H1 (cell line): ENCODE data around the gene TPP1. TPM values are rescaled to one million over a fixed set of nuclear protein-coding genes. Genes with fewer than 3 reads are reported as not detected.

Experiments
- CTCF ChIA-PET: fragments of 300-600 bp; sonication (Branson Sonifier 250); formaldehyde crosslinking; loops from one replicate; lab custom pipeline; 2021; ENCODE audit not compliant: partially characterized antibody; lab: Charles Lee
- POLR2A ChIA-PET: fragments of 300-600 bp; sonication (Branson Sonifier 250); formaldehyde crosslinking; loops from one replicate; lab custom pipeline; 2021; ENCODE audit warnings: inconsistent platforms; ENCODE audit not compliant: partially characterized antibody; lab: Charles Lee
- DNase-seq, 2 experiments: peaks; one replicate each; pipeline versions ENCODE4 v3.0.0 to v3.0.0-alpha.2; 2010 to 2022; ENCODE audit warnings: low spot score in 2 of 2, low read depth in 1 of 2, mixed read lengths in 1 of 2
- FAIRE-seq: peaks from 2 replicates; lab custom pipeline; 2011; peaks lifted over from hg19 to GRCh38; lab: Jason Lieb, UNC
- H2AFZ ChIP-seq: 2 replicates; pipeline ENCODE4 v1.8.1; 2012; ENCODE audit warnings: low read length, inconsistent platforms
- H2AK5ac ChIP-seq: 2 replicates; pipeline ENCODE4 v1.6.1; 2013; ENCODE audit warnings: low read depth, low read length
- H2BK120ac ChIP-seq: replicated peaks from 2 replicates; pipeline ENCODE3; 2013; ENCODE audit warnings: low read depth, low read length, inconsistent platforms
- H2BK12ac ChIP-seq: 2 replicates; pipeline ENCODE4 v1.6.1; 2013; ENCODE audit warnings: low read depth, low read length
- H2BK15ac ChIP-seq: 2 replicates; pipeline ENCODE4 v1.6.1; 2013; ENCODE audit warnings: low read length
- H2BK20ac ChIP-seq: 2 replicates; pipeline ENCODE4 v1.6.1; 2013; ENCODE audit warnings: low read length
- H2BK5ac ChIP-seq: 2 replicates; pipeline ENCODE4 v1.6.1; 2013; ENCODE audit warnings: low read depth, low read length
- H3K14ac ChIP-seq: 2 replicates; pipeline ENCODE4 v1.6.1; 2013; ENCODE audit warnings: inconsistent platforms; ENCODE audit not compliant: insufficient read length
- H3K18ac ChIP-seq: 2 replicates; pipeline ENCODE4 v1.6.1; 2013; ENCODE audit warnings: low read length; ENCODE audit errors: extremely low read depth
- H3K23ac ChIP-seq: 2 replicates; pipeline ENCODE4 v1.6.1; 2013; ENCODE audit warnings: inconsistent platforms; ENCODE audit not compliant: insufficient read length
- H3K23me2 ChIP-seq: 2 replicates; pipeline ENCODE4 v1.6.1; 2013; ENCODE audit warnings: low read depth, low read length
- H3K27ac ChIP-seq: 2 replicates; pipeline ENCODE4 v1.6.1; 2011; ENCODE audit warnings: low read depth, low read length, inconsistent platforms
- H3K27me3 ChIP-seq, 4 experiments: replicated peaks in 1 of 4; 1 replicate in 1 of 4; 2 replicates in 3 of 4; pipeline versions ENCODE4 v1.6.1 to v1.8.1; 2011 to 2013; ENCODE audit warnings: low read length in 3 of 4, mild to moderate bottlenecking in 3 of 4, inconsistent platforms in 2 of 4, mixed read lengths in 2 of 4, moderate library complexity in 1 of 4; ENCODE audit not compliant: control insufficient read depth in 3 of 4, insufficient read depth in 3 of 4; ENCODE audit errors: extremely low read depth in 1 of 4
- H3K36me3 ChIP-seq, 4 experiments: 2 replicates each; pipeline versions ENCODE4 v1.6.1 to v1.8.1; 2011 to 2013; ENCODE audit warnings: mild to moderate bottlenecking in 4 of 4, low read length in 3 of 4, moderate library complexity in 2 of 4, control low read depth in 1 of 4, inconsistent platforms in 1 of 4; ENCODE audit not compliant: insufficient read depth in 4 of 4, control insufficient read depth in 2 of 4
- H3K4ac ChIP-seq: replicated peaks from 2 replicates; pipeline ENCODE3; 2013; ENCODE audit warnings: low read length, low read depth, mixed read lengths, inconsistent platforms; ENCODE audit not compliant: insufficient read length
- H3K4me1 ChIP-seq, 4 experiments: replicated peaks in 1 of 4; 1 replicate in 1 of 4; 2 replicates in 3 of 4; pipeline versions ENCODE4 v1.6.1 to v1.8.1; 2011 to 2013; ENCODE audit warnings: low read length in 3 of 4, inconsistent platforms in 2 of 4, mixed read lengths in 1 of 4; ENCODE audit not compliant: insufficient read depth in 4 of 4, control insufficient read depth in 3 of 4
- H3K4me2 ChIP-seq, 2 experiments: 2 replicates each; pipeline versions ENCODE4 v1.6.1 to v1.8.1; 2011 to 2013; ENCODE audit warnings: low read depth in 2 of 2, low read length in 2 of 2, control low read depth in 1 of 2, inconsistent platforms in 1 of 2, mild to moderate bottlenecking in 1 of 2; ENCODE audit not compliant: insufficient read depth in 1 of 2
- H3K4me3 ChIP-seq, 4 experiments: fragments of 200-600, 300-600 bp in 1 of 4; sonication (generic), shearing (Covaris generic), sonication (Bioruptor Twin) in 1 of 4; 2 replicates each; pipeline versions ENCODE4 v1.5.1 to v1.8.1; 2011 to 2016; ENCODE audit warnings: low read length in 4 of 4, low read depth in 3 of 4, control low read depth in 2 of 4, inconsistent platforms in 2 of 4, mild to moderate bottlenecking in 2 of 4, mixed read lengths in 1 of 4, moderate library complexity in 1 of 4; ENCODE audit not compliant: insufficient read depth in 2 of 4; ENCODE audit errors: extremely low read depth in 1 of 4
- H3K56ac ChIP-seq: replicated peaks from 2 replicates; pipeline ENCODE3; 2013; ENCODE audit warnings: low read depth, mild to moderate bottlenecking, mixed read lengths, low read length, inconsistent platforms; ENCODE audit not compliant: insufficient read length
- H3K79me1 ChIP-seq: 2 replicates; pipeline ENCODE4 v1.6.1; 2013; ENCODE audit warnings: low read depth, low read length, control low read depth
- H3K79me2 ChIP-seq, 2 experiments: 2 replicates each; pipeline versions ENCODE4 v1.6.1 to v1.8.1; 2012 to 2013; ENCODE audit warnings: low read length in 2 of 2, mild to moderate bottlenecking in 2 of 2, inconsistent platforms in 1 of 2; ENCODE audit not compliant: insufficient read depth in 2 of 2, control insufficient read depth in 1 of 2
- H3K9ac ChIP-seq, 4 experiments: replicated peaks in 1 of 4; 1 replicate in 1 of 4; 2 replicates in 3 of 4; pipeline versions ENCODE4 v1.6.1 to v1.8.1; 2011 to 2013; ENCODE audit warnings: low read depth in 3 of 4, low read length in 3 of 4, control low read depth in 2 of 4, mild to moderate bottlenecking in 2 of 4, moderate library complexity in 2 of 4, inconsistent platforms in 1 of 4; ENCODE audit errors: extremely low read depth in 1 of 4
- H3K9me3 ChIP-seq, 2 experiments: 2 replicates each; pipeline versions ENCODE4 v1.6.1 to v1.8.1; 2012 to 2013; ENCODE audit warnings: mild to moderate bottlenecking in 2 of 2, moderate library complexity in 2 of 2, control low read depth in 1 of 2, inconsistent platforms in 1 of 2, low read depth in 1 of 2, low read length in 1 of 2, mixed read lengths in 1 of 2; ENCODE audit not compliant: insufficient read depth in 2 of 2
- H4K20me1 ChIP-seq, 2 experiments: replicated peaks in 1 of 2; 2 replicates each; pipeline versions ENCODE3 to v1.8.1; 2011 to 2013; ENCODE audit warnings: inconsistent platforms in 2 of 2, low read length in 2 of 2, mild to moderate bottlenecking in 1 of 2; ENCODE audit not compliant: insufficient read depth in 2 of 2, control insufficient read depth in 1 of 2
- H4K5ac ChIP-seq: 2 replicates; pipeline ENCODE4 v1.6.1; 2013; ENCODE audit warnings: low read length, low read depth, mixed read lengths, inconsistent platforms; ENCODE audit not compliant: insufficient read length
- H4K8ac ChIP-seq: 2 replicates; pipeline ENCODE4 v1.8.0; 2013; ENCODE audit warnings: mild to moderate bottlenecking, moderate library complexity, low read length, inconsistent platforms; ENCODE audit not compliant: insufficient read depth; ENCODE audit errors: extremely low read depth
- H4K91ac ChIP-seq: replicated peaks from 2 replicates; pipeline ENCODE3; 2013; ENCODE audit warnings: low read length, mixed read lengths, inconsistent platforms; ENCODE audit not compliant: insufficient read length
- ASH2L ChIP-seq: fragments of 200-600, 300-600 bp; sonication (generic); IDR thresholded peaks from one replicate; pipeline ENCODE4 v1.7.1; 2017; ENCODE audit warnings: low read length
- CBX8 ChIP-seq: fragments of 300-800, 300-1000 bp; sonication (generic); IDR thresholded peaks from 2 replicates; pipeline ENCODE4 v1.7.1; 2016; ENCODE audit warnings: low read depth, low read length, borderline replicate concordance
- CEBPB ChIP-seq: IDR thresholded peaks from 2 replicates; pipeline ENCODE4 v1.6.1; 2012; ENCODE audit warnings: low read depth, low read length
- EZH2 ChIP-seq: fragments of 200-600 bp; sonication (generic); IDR thresholded peaks from 2 replicates; pipeline ENCODE4 v1.7.1; 2012; ENCODE audit warnings: low read depth, mild to moderate bottlenecking, moderate library complexity, low read length, inconsistent platforms; ENCODE audit not compliant: severe bottlenecking
- FOSL1 ChIP-seq: IDR thresholded peaks from 2 replicates; pipeline ENCODE4 v1.6.1; 2011; ENCODE audit warnings: mild to moderate bottlenecking, low read depth, low read length, moderate library complexity; ENCODE audit not compliant: insufficient read depth
- GTF2F1 ChIP-seq: IDR thresholded peaks from 2 replicates; pipeline ENCODE4 v1.6.1; 2012; ENCODE audit warnings: low read depth, low read length, improper control_type of control experiment, borderline replicate concordance
- JUN ChIP-seq: IDR thresholded peaks from 2 replicates; pipeline ENCODE4 v1.6.1; 2011; ENCODE audit warnings: low read depth, mild to moderate bottlenecking, improper control_type of control experiment, low read length
- RFX5 ChIP-seq: IDR thresholded peaks from 2 replicates; pipeline ENCODE4 v1.6.1; 2011; ENCODE audit warnings: low read depth, low read length, improper control_type of control experiment, borderline replicate concordance
- ZNF274 ChIP-seq: IDR thresholded peaks from 2 replicates; pipeline ENCODE4 v1.7.0; 2012; ENCODE audit warnings: low read length, borderline replicate concordance; ENCODE audit errors: extremely low read depth
- WGBS, 2 experiments: shearing (Covaris generic) in 1 of 2; methylation state at CpG; one replicate each; pipeline versions ENCODE4 v1.1.6 to v1.1.7; 2013 to 2015; ENCODE audit warnings: low lambda C conversion rate in 2 of 2, mixed read lengths in 2 of 2, inconsistent platforms in 1 of 2, low coverage in 1 of 2, missing lambda C conversion rate in 1 of 2; ENCODE audit not compliant: insufficient replicate concordance in 2 of 2, insufficient coverage in 1 of 2, insufficient read length in 1 of 2; ENCODE audit errors: extremely low coverage in 1 of 2, missing lambda C conversion rate in 1 of 2; 5-methylcytosine and 5-hydroxymethylcytosine counted together
- polyA plus RNA-seq, 7 experiments: library from polyadenylated mRNA; depleted of rRNA in 3 of 7; stranded (reverse) in 5 of 7; unstranded in 2 of 7; fragments of >200 nt in 5 of 7; fragments of 200-250 nt in 2 of 7; gene quantifications; 1 replicate in 5 of 7; 2 replicates in 1 of 7; 4 replicates in 1 of 7; pipeline versions ENCODE4 v1.2.1 to v1.2.3, GENCODE V29; 2011 to 2013; ENCODE audit warnings: missing spikeins in 2 of 7, mixed read lengths in 2 of 7
- total RNA-seq: library from RNA; stranded (reverse); fragmentation: NEBNext Ultra II Directional; extraction: Animal tissue kit (Norgen Biotek cat#: 25700); gene quantifications from 2 replicates; pipeline ENCODE4 v1.2.1, GENCODE V29; 2021

The TPP1 gene
- total and polyA plus RNA-seq, 2 of the 8 experiments (the other 6 are each of a cell fraction or from before 2014, with no cell fraction given) = 36.1 to 77.5 TPM

- ChIA-PET POLR2A (interaction anchor here (1.0 kb wide), 1 partner anchor 33 kb away, joined by 4 read pairs; the partner anchor contains the start of gene TPP1), CTCF (interaction anchor here (1.0 to 2.6 kb wide), 4 partner anchors 16 to 273 kb away, joined by 3 to 9 read pairs (median 6); no protein-coding TSS in a partner anchor)
- 66% methylated on average over 3 of the region's 3 CpGs; no CpG with 5 or more reads in 1 of the 2 experiments for WGBS, 2 experiments
- no peak for TF ChIP-seq EZH2
- TF ChIP-seq RFX5 = no peak
- no peak for TF ChIP-seq CBX8
- no peak for TF ChIP-seq FOSL1
- no peak for TF ChIP-seq ASH2L
- no peak for TF ChIP-seq CEBPB
- TF ChIP-seq ZNF274 = no peak
- TF ChIP-seq GTF2F1 = no peak
- TF ChIP-seq JUN = no peak
Observed at GRCh38 chr11:6652182-6652581, 33.0 kb upstream of the TPP1 start.

More at GRCh38 chr11:6652182-6652581, 33.0 kb upstream of the TPP1 start:
- H3K27ac ChIP-seq = no peak overlapping the region
- H3K14ac ChIP-seq = no peak overlapping the region
- no peak overlapping the region for H3K4me3 ChIP-seq
- no peak overlapping the region for H4K91ac ChIP-seq
- no peaks in the 10 kb centered on the region for H3K79me1 ChIP-seq
- H2BK20ac ChIP-seq = no peak overlapping the region
- no peaks in the 10 kb centered on the region for H3K36me3 ChIP-seq
- no peak overlapping the region for H3K18ac ChIP-seq
- H2BK120ac ChIP-seq = no peak overlapping the region
- no peak overlapping the region for H4K8ac ChIP-seq
- H3K56ac ChIP-seq = no peak overlapping the region
- H2BK5ac ChIP-seq = no peak overlapping the region
- H3K27me3 ChIP-seq = peaks cover 0 to 30% (median 26%) of the 10 kb centered on the region in 4 experiments; a peak in 6 of 7 replicates
- H2BK12ac ChIP-seq = no peak overlapping the region
- H3K79me2 ChIP-seq = no peaks in the 10 kb centered on the region
- peaks cover 9% of the 10 kb centered on the region for H3K23me2 ChIP-seq
- no peak overlapping the region for H2BK15ac ChIP-seq
- H4K5ac ChIP-seq = no peak overlapping the region
- peaks cover 3 to 10% (median 7%) of the 10 kb centered on the region in 4 experiments; a peak in 5 of 7 replicates for H3K4me1 ChIP-seq
- FAIRE-seq (no peak), DNase-seq (peak in 1 of 2 experiments; percentile 3)
- H3K9ac ChIP-seq = no peak overlapping the region
- no peaks in the 10 kb centered on the region for H3K9me3 ChIP-seq
- no peak overlapping the region for H3K23ac ChIP-seq
- peaks cover 0 to 3% of the 10 kb centered on the region in 2 experiments for H4K20me1 ChIP-seq
- no peak overlapping the region for H2AFZ ChIP-seq
- no peak overlapping the region for H3K4ac ChIP-seq
- H2AK5ac ChIP-seq = no peak overlapping the region
- H3K4me2 ChIP-seq = no peak overlapping the region
